ENCODE results near the gene MAS1. TPM values are rescaled to one million over a fixed set of nuclear protein-coding genes. Genes with fewer than 3 reads are reported as not detected.

Gene MAS1
- total RNA-seq, 1 donor from 2014 or later, result not detected

DNA sequence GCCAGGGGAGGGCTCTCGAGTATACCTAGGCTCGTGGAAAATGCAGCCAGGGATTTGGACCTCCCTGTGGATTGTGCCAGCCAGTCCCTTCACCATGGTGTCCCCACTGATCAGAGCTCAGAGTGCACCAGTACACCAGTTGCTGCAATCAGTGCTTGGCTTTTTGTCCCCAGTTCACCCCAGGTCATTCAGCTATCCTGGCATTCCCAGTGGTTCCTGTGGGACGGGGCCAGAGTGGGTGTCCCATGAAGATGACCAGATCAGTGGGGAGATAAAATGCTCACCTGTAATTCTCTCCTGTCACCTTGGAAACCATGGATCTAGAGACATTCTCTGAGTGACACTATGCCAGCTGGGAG, 23.8 kb downstream of the MAS1 start:
- TF ChIP-seq, protein P1, sequence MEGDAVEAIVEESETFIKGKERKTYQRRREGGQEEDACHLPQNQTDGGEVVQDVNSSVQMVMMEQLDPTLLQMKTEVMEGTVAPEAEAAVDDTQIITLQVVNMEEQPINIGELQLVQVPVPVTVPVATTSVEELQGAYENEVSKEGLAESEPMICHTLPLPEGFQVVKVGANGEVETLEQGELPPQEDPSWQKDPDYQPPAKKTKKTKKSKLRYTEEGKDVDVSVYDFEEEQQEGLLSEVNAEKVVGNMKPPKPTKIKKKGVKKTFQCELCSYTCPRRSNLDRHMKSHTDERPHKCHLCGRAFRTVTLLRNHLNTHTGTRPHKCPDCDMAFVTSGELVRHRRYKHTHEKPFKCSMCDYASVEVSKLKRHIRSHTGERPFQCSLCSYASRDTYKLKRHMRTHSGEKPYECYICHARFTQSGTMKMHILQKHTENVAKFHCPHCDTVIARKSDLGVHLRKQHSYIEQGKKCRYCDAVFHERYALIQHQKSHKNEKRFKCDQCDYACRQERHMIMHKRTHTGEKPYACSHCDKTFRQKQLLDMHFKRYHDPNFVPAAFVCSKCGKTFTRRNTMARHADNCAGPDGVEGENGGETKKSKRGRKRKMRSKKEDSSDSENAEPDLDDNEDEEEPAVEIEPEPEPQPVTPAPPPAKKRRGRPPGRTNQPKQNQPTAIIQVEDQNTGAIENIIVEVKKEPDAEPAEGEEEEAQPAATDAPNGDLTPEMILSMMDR (IDR thresholded peaks at IDR 0.05), result no peak
- intact Hi-C loops (cut with micrococcal nuclease), result no loop called here
- DNase-seq (no peak), ATAC-seq (ENCODE audit: low read depth) (no peak)
- H3K27ac Mint-ChIP-seq, result no peak overlapping the region
- no peaks in the 10 kb centered on the region for H3K4me1 Mint-ChIP-seq
- no peaks in the 10 kb centered on the region for H3K9me3 Mint-ChIP-seq
- no peaks in the 10 kb centered on the region for H3K36me3 Mint-ChIP-seq (ENCODE audit: low read depth)
- CTCF ChIA-PET, result no interaction called here
- peaks cover 40% of the 10 kb centered on the region for H3K27me3 Mint-ChIP-seq
- POLR2A ChIA-PET, result no interaction called here
- no peak overlapping the region for H3K4me3 Mint-ChIP-seq

DNA sequence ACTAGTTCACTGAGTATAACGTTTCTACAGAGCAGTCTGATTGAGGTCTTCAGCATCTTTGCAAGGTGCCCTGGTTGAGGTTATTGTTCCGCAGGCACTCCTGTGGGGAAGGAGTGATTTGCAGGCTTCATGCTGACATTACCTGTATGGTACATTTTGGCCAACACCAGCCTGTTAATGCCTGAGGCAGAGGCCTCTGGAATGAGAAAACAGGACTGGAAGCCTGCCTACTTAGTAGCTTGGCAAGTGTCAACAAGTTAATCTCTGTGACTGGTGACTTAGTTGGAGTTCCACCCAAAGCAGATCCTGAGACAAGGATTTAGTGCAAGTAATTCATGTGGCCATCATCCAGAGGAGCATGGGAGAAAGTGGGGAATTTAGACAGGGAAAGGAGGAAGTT, 24.6 kb downstream of the MAS1 start:
- no peaks in the 10 kb centered on the region for H3K4me1 Mint-ChIP-seq
- ChIA-PET POLR2A (no interaction called here), CTCF (no interaction called here)
- TF ChIP-seq, protein P1 (IDR thresholded peaks at IDR 0.05), result no peak
- ATAC-seq (ENCODE audit: low read depth) (no peak), DNase-seq (no peak)
- no peaks in the 10 kb centered on the region for H3K9me3 Mint-ChIP-seq
- H3K27ac Mint-ChIP-seq, result no peak overlapping the region
- no peak overlapping the region for H3K4me3 Mint-ChIP-seq
- peaks cover 36% of the 10 kb centered on the region for H3K27me3 Mint-ChIP-seq
- intact Hi-C loops (cut with micrococcal nuclease), result no loop called here
- no peaks in the 10 kb centered on the region for H3K36me3 Mint-ChIP-seq (ENCODE audit: low read depth)

DNA sequence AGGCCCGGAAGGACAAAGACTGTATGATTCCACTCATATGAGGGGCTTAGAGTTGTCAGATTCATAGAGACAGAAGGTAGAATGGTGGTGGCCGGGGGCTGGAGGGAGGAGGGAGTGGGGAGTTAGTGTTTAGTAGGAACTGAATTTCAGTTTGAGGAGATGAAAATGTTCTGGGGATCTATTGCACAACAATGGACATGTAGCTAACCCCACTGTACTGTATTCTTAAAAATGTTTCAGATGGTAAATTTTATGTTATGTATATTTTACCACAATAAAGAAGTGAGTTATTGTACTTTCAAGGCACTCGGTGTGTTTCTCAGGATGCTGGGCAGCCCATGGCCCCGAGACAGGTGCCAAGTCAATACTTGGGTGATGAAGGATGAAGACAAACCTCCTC, 25.4 kb downstream of the MAS1 start:
- ChIA-PET CTCF (no interaction called here), POLR2A (no interaction called here)
- H3K4me1 Mint-ChIP-seq, result no peaks in the 10 kb centered on the region
- no peaks in the 10 kb centered on the region for H3K36me3 Mint-ChIP-seq (ENCODE audit: low read depth)
- ATAC-seq (ENCODE audit: low read depth) (no peak), DNase-seq (no peak)
- H3K27ac Mint-ChIP-seq, result no peak overlapping the region
- intact Hi-C loops (cut with micrococcal nuclease), result no loop called here
- no peak overlapping the region for H3K4me3 Mint-ChIP-seq
- TF ChIP-seq, protein P1 (IDR thresholded peaks at IDR 0.05), result no peak
- peaks cover 35% of the 10 kb centered on the region for H3K27me3 Mint-ChIP-seq
- peaks cover under 1% of the 10 kb centered on the region for H3K9me3 Mint-ChIP-seq

DNA sequence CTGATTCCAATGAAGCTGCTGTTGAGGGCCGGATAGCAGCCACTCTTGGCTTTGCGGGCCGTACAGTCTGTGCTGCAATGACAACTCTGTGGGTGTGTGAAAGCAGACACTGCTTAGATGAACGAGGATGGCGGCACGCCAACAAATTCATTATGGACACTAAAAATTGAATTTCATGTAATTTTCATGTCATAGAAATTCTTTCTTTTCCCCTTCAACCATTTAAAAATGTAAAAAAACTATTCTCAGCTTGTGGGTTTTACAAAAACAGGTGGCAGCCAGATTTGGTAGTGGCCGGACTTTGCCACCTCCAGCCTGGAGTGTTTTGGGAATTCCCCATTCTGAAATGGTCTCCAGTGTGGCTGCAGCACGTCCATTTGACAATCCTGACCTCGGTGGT, 26.0 kb downstream of the MAS1 start:
- no peaks in the 10 kb centered on the region for H3K4me1 Mint-ChIP-seq
- no peak overlapping the region for H3K27ac Mint-ChIP-seq
- DNase-seq (no peak), ATAC-seq (ENCODE audit: low read depth) (no peak)
- CTCF ChIA-PET, result no interaction called here
- H3K36me3 Mint-ChIP-seq (ENCODE audit: low read depth), result peaks cover 2% of the 10 kb centered on the region
- TF ChIP-seq, protein P1 (IDR thresholded peaks at IDR 0.05), result no peak
- peaks cover 35% of the 10 kb centered on the region for H3K27me3 Mint-ChIP-seq
- intact Hi-C loops (cut with micrococcal nuclease), result no loop called here
- peaks cover 3% of the 10 kb centered on the region for H3K9me3 Mint-ChIP-seq
- H3K4me3 Mint-ChIP-seq, result no peak overlapping the region
- POLR2A ChIA-PET, result no interaction called here

DNA sequence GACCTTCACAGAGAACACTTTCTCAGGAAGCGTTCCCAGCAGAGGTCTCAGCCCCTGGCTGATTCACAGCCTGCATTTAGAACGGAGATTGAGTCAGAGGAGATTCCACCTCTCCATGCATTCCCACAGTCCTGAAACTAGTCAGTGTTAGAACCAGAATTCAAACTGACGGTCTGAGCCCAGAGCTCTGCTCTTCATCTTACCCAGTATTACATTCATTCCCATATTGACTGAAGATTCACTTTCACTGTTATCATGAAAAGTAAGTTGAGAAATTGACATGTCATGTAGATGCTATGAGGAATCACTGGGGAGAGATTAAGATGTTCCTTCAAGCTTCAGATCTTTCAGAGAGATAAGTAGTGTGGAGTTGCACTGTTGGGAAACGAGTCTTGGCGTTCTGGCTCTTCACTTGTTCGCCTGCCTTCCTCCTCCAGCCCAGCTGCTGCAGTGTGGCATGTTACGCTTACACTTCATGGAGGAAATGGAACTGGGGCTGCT, 28.3 kb downstream of the MAS1 start:
- Mint-ChIP-seq H3K4me3 (no peak overlapping the region), H3K27ac (no peak overlapping the region), H3K36me3 (ENCODE audit: low read depth) (peaks cover 2% of the 10 kb centered on the region), H3K4me1 (no peaks in the 10 kb centered on the region), H3K27me3 (peaks cover 28% of the 10 kb centered on the region), H3K9me3 (peaks cover 9% of the 10 kb centered on the region)
- no peak for ATAC-seq (ENCODE audit: low read depth)
- POLR2A ChIA-PET, result no interaction called here
- no peak for DNase-seq
- intact Hi-C loops (cut with micrococcal nuclease), result no loop called here
- TF ChIP-seq, protein P1 (IDR thresholded peaks at IDR 0.05), result no peak
- CTCF ChIA-PET, result no interaction called here

Data from activated B cell treated with CpG ODN at 0.5 μM for 24 hours (primary cell).